HepG2 (cell line): ENCODE measurements around the gene CASZ1. TPM values are rescaled to one million over a fixed set of nuclear protein-coding genes. Genes with fewer than 3 reads are reported as not detected.

Experiments used
- DBP ChIP-seq: sonication (generic); formaldehyde crosslinking; IDR thresholded peaks from 2 replicates; pipeline ENCODE4 v1.4.0; 2020; ENCODE audit warnings: missing genetic modification reagents; ENCODE audit errors: not compliant biosample characterization
- HOXA5 ChIP-seq: sonication (generic); formaldehyde crosslinking; IDR thresholded peaks from 2 replicates; pipeline ENCODE4 v1.4.0; 2020; ENCODE audit warnings: missing genetic modification reagents
- MEIS2 ChIP-seq: sonication (generic); formaldehyde crosslinking; IDR thresholded peaks from 2 replicates; pipeline ENCODE4 v1.9.0; 2021; ENCODE audit warnings: mild to moderate bottlenecking, missing genetic modification reagents
- RFX1 ChIP-seq: fragments of 450-650 bp; IDR thresholded peaks from 2 replicates; pipeline ENCODE4 v1.6.1; 2017
- SALL2 ChIP-seq: sonication (generic); formaldehyde crosslinking; IDR thresholded peaks from 2 replicates; pipeline ENCODE4 v1.8.1; 2023; ENCODE audit warnings: mild to moderate bottlenecking, missing genetic modification reagents, inconsistent platforms
- SNAI1 ChIP-seq: sonication (generic); formaldehyde crosslinking; IDR thresholded peaks from 2 replicates; pipeline ENCODE4 v1.5.0; 2020; ENCODE audit warnings: mild to moderate bottlenecking, missing genetic modification reagents, borderline replicate concordance
- SOX6 ChIP-seq, 2 experiments: fragments of 450-650 bp in 1 of 2; sonication (generic) in 1 of 2; formaldehyde crosslinking in 1 of 2; IDR thresholded peaks; 2 replicates each; pipeline versions ENCODE4 v1.4.0 to v1.6.1; 2017 to 2020; ENCODE audit warnings: antibody characterized with exemption in 1 of 2, mild to moderate bottlenecking in 1 of 2, missing genetic modification reagents in 1 of 2
- ZNF142 ChIP-seq: sonication (generic); formaldehyde crosslinking; IDR thresholded peaks from 2 replicates; pipeline ENCODE4 v1.4.0; 2020; ENCODE audit warnings: missing genetic modification reagents
- ZNF468 ChIP-seq: sonication (generic); formaldehyde crosslinking; IDR thresholded peaks from 2 replicates; pipeline ENCODE4 v1.8.0; 2022; ENCODE audit warnings: mild to moderate bottlenecking, moderate library complexity, missing genetic modification reagents
- ZNF501 ChIP-seq: sonication (generic); formaldehyde crosslinking; IDR thresholded peaks from 2 replicates; pipeline ENCODE4 v1.5.1; 2020; ENCODE audit warnings: mild to moderate bottlenecking, moderate library complexity, missing genetic modification reagents
- ZNF570 ChIP-seq: sonication (generic); formaldehyde crosslinking; IDR thresholded peaks from 2 replicates; pipeline ENCODE4 v1.4.0; 2020; ENCODE audit warnings: mild to moderate bottlenecking, missing genetic modification reagents, borderline replicate concordance
- ZNF660 ChIP-seq: sonication (generic); formaldehyde crosslinking; IDR thresholded peaks from 2 replicates; pipeline ENCODE4 v1.5.1; 2020; ENCODE audit warnings: mild to moderate bottlenecking, low read depth, missing genetic modification reagents, borderline replicate concordance
- ZNF740 ChIP-seq: sonication (generic); formaldehyde crosslinking; IDR thresholded peaks from 2 replicates; pipeline ENCODE4 v1.4.0; 2020; ENCODE audit warnings: missing genetic modification reagents
- ZNF770 ChIP-seq: sonication (generic); formaldehyde crosslinking; IDR thresholded peaks from 2 replicates; pipeline ENCODE4 v1.5.0; 2020; ENCODE audit warnings: mild to moderate bottlenecking, missing genetic modification reagents
- ZSCAN20 ChIP-seq: sonication (generic); formaldehyde crosslinking; IDR thresholded peaks from 2 replicates; pipeline ENCODE4 v1.4.0; 2020; ENCODE audit warnings: missing genetic modification reagents, mild to moderate bottlenecking, borderline replicate concordance
- ZSCAN31 ChIP-seq: sonication (generic); formaldehyde crosslinking; IDR thresholded peaks from 2 replicates; pipeline ENCODE4 v1.5.0; 2020; ENCODE audit warnings: low read depth, mild to moderate bottlenecking, missing genetic modification reagents
- polyA plus RNA-seq, 8 experiments: library from polyadenylated mRNA; depleted of rRNA in 3 of 8; stranded (reverse) in 7 of 8; unstranded in 1 of 8; fragments of >200 nt; fragmentation: Illumina TruSeq in 4 of 8; extraction: Trizol in 4 of 8; gene quantifications; 2 replicates each; pipeline versions ENCODE4 v1.2.1 to v1.2.3, GENCODE V29; 2011 to 2016; ENCODE audit warnings: low read depth in 4 of 8, missing spikeins in 1 of 8, mixed read lengths in 1 of 8; ENCODE audit not compliant: insufficient read depth in 1 of 8
- total RNA-seq, 5 experiments: library from RNA; depleted of rRNA; stranded (reverse); fragments of >200 nt; fragmentation: Illumina TruSeq; extraction: Trizol; gene quantifications; 2 replicates each; pipeline ENCODE4 v1.2.3, GENCODE V29; 2016; ENCODE audit warnings: low read depth in 1 of 5

CASZ1 gene
- total and polyA plus RNA-seq, 2 of the 13 experiments (the other 11 are each of a cell fraction or from before 2014, with no cell fraction given), result 1.9 to 3.7 TPM

GRCh38 chr1:10796029-10796944, at the start of gene CASZ1 (continued):
- TF ChIP-seq ZNF142 (CRISPR knock-in tag) (no peak), ZNF740 (CRISPR knock-in tag) (peak; percentile 84; the same call in 1 of the 2 replicates), SNAI1 (CRISPR knock-in tag) (no peak), DBP (no peak), RFX1 (no peak), ZNF570 (CRISPR knock-in tag) (no peak), ZSCAN20 (no peak), SALL2 (CRISPR knock-in tag) (no peak), MEIS2 (CRISPR knock-in tag) (no peak), SOX6 (IDR thresholded peaks at IDR 0.05) (no peak), SOX6 (CRISPR knock-in tag; IDR thresholded peaks at IDR 0.05) (0 out of 2 replicates have a peak, but pooled peaks have one; percentile 22), ZSCAN31 (CRISPR knock-in tag) (no peak), ZNF468 (no peak), ZNF770 (CRISPR knock-in tag) (no peak), HOXA5 (CRISPR knock-in tag) (peak; percentile 73), ZNF501 (CRISPR knock-in tag) (no peak), ZNF660 (CRISPR knock-in tag) (no peak)
